Neuron (in vitro differentiated cells): ENCODE results near the gene WDR72.

Experiments used
- H2AFZ ChIP-seq: one replicate; pipeline ENCODE4 v1.6.1; 2013; ENCODE audit warnings: low read depth, mild to moderate bottlenecking, inconsistent platforms, low read length, moderate library complexity
- H3K27me3 ChIP-seq: one replicate; pipeline ENCODE4 v1.6.1; 2013; ENCODE audit warnings: low read length; ENCODE audit not compliant: insufficient read depth
- H3K36me3 ChIP-seq: one replicate; pipeline ENCODE4 v1.6.1; 2013; ENCODE audit warnings: low read length; ENCODE audit not compliant: insufficient read depth
- H3K4me1 ChIP-seq: one replicate; pipeline ENCODE4 v1.6.1; 2013; ENCODE audit warnings: low read length; ENCODE audit not compliant: insufficient read depth
- H3K4me3 ChIP-seq: 2 replicates; pipeline ENCODE4 v1.5.1; 2013; ENCODE audit warnings: mild to moderate bottlenecking, low read length, moderate library complexity
- H3K9me3 ChIP-seq: one replicate; pipeline ENCODE4 v1.6.1; 2013; ENCODE audit warnings: low read length

Gene WDR72

GRCh38 chr15:53534105-53534839 is 225.2 kb downstream of the WDR72 start:
- no peaks in the 10 kb centered on the region for H3K9me3 ChIP-seq
- H2AFZ ChIP-seq: no peak overlapping the region
- no peaks in the 10 kb centered on the region for H3K36me3 ChIP-seq
- no peaks in the 10 kb centered on the region for H3K4me1 ChIP-seq
- no peak overlapping the region for H3K4me3 ChIP-seq
- H3K27me3 ChIP-seq: no peaks in the 10 kb centered on the region

- Histone ChIP-seq H2AFZ (no peak overlapping the region), H3K4me1 (no peaks in the 10 kb centered on the region), H3K4me3 (no peak overlapping the region), H3K27me3 (no peaks in the 10 kb centered on the region), H3K9me3 (no peaks in the 10 kb centered on the region), H3K36me3 (no peaks in the 10 kb centered on the region)
Observed at GRCh38 chr15:53530761-53531160, 228.7 kb downstream of the WDR72 start.

- H3K4me1 ChIP-seq: peaks cover 6% of the 10 kb centered on the region
- H3K36me3 ChIP-seq: no peaks in the 10 kb centered on the region
- no peaks in the 10 kb centered on the region for H3K27me3 ChIP-seq
- no peak overlapping the region for H2AFZ ChIP-seq
- H3K9me3 ChIP-seq: no peaks in the 10 kb centered on the region
- no peak overlapping the region for H3K4me3 ChIP-seq
Observed at GRCh38 chr15:53527996-53528395, 231.5 kb downstream of the WDR72 start.

- peaks cover 27% of the 10 kb centered on the region for H3K4me1 ChIP-seq
- H3K4me3 ChIP-seq: no peak overlapping the region
- no peaks in the 10 kb centered on the region for H3K36me3 ChIP-seq
- no peak overlapping the region for H2AFZ ChIP-seq
- no peaks in the 10 kb centered on the region for H3K9me3 ChIP-seq
- H3K27me3 ChIP-seq: no peaks in the 10 kb centered on the region
Observed at GRCh38 chr15:53525894-53526293, 233.6 kb downstream of the WDR72 start.

- no peaks in the 10 kb centered on the region for H3K27me3 ChIP-seq
- H3K9me3 ChIP-seq: no peaks in the 10 kb centered on the region
- H3K4me1 ChIP-seq: peaks cover 36% of the 10 kb centered on the region
- H3K4me3 ChIP-seq: no peak overlapping the region
- H3K36me3 ChIP-seq: no peaks in the 10 kb centered on the region
- H2AFZ ChIP-seq: no peak overlapping the region
Observed at GRCh38 chr15:53522991-53523390, 236.5 kb downstream of the WDR72 start.

- Histone ChIP-seq H3K4me1 (peaks cover 36% of the 10 kb centered on the region), H2AFZ (no peak overlapping the region)
Observed at GRCh38 chr15:53520996-53521395, 238.5 kb downstream of the WDR72 start.

GRCh38 chr15:53513431-53513830 is 246.0 kb downstream of the WDR72 start:
- no peaks in the 10 kb centered on the region for H3K27me3 ChIP-seq
- no peak overlapping the region for H3K4me3 ChIP-seq
- no peaks in the 10 kb centered on the region for H3K36me3 ChIP-seq
- no peaks in the 10 kb centered on the region for H3K9me3 ChIP-seq
- H3K4me1 ChIP-seq: no peaks in the 10 kb centered on the region
- H2AFZ ChIP-seq: no peak overlapping the region

More at GRCh38 chr15:53520996-53521395, 238.5 kb downstream of the WDR72 start:
- no peaks in the 10 kb centered on the region for H3K9me3 ChIP-seq
- H3K27me3 ChIP-seq: no peaks in the 10 kb centered on the region
- H3K36me3 ChIP-seq: no peaks in the 10 kb centered on the region
- H3K4me3 ChIP-seq: peak overlapping the region; percentile 15

- no peak overlapping the region for H3K4me3 ChIP-seq
- no peaks in the 10 kb centered on the region for H3K9me3 ChIP-seq
Observed at GRCh38 chr15:53512029-53512428, 247.4 kb downstream of the WDR72 start.

GRCh38 chr15:53511175-53511574 is 248.3 kb downstream of the WDR72 start:
- Histone ChIP-seq H3K36me3 (no peaks in the 10 kb centered on the region), H3K4me1 (no peaks in the 10 kb centered on the region), H2AFZ (no peak overlapping the region), H3K4me3 (no peak overlapping the region), H3K27me3 (no peaks in the 10 kb centered on the region), H3K9me3 (no peaks in the 10 kb centered on the region)

More at GRCh38 chr15:53512029-53512428, 247.4 kb downstream of the WDR72 start:
- no peaks in the 10 kb centered on the region for H3K36me3 ChIP-seq
- H2AFZ ChIP-seq: no peak overlapping the region
- no peaks in the 10 kb centered on the region for H3K27me3 ChIP-seq
- H3K4me1 ChIP-seq: no peaks in the 10 kb centered on the region

GRCh38 chr15:53506370-53506769 is 253.1 kb downstream of the WDR72 start:
- Histone ChIP-seq H3K9me3 (no peaks in the 10 kb centered on the region), H3K4me3 (no peak overlapping the region), H3K4me1 (no peaks in the 10 kb centered on the region), H3K36me3 (no peaks in the 10 kb centered on the region), H2AFZ (no peak overlapping the region), H3K27me3 (no peaks in the 10 kb centered on the region)

GRCh38 chr15:53498996-53499395 is 260.5 kb downstream of the WDR72 start:
- Histone ChIP-seq H2AFZ (no peak overlapping the region), H3K27me3 (no peaks in the 10 kb centered on the region), H3K9me3 (no peaks in the 10 kb centered on the region), H3K4me1 (no peaks in the 10 kb centered on the region), H3K4me3 (no peak overlapping the region), H3K36me3 (no peaks in the 10 kb centered on the region)

- H3K4me3 ChIP-seq: no peak overlapping the region
- H3K9me3 ChIP-seq: no peaks in the 10 kb centered on the region
- H3K4me1 ChIP-seq: peaks cover 5% of the 10 kb centered on the region
- H3K36me3 ChIP-seq: no peaks in the 10 kb centered on the region
- H3K27me3 ChIP-seq: no peaks in the 10 kb centered on the region
- no peak overlapping the region for H2AFZ ChIP-seq
Observed at GRCh38 chr15:53490341-53490740, 269.1 kb downstream of the WDR72 start.

- Histone ChIP-seq H3K4me1 (peaks cover under 1% of the 10 kb centered on the region), H3K27me3 (no peaks in the 10 kb centered on the region), H3K4me3 (no peak overlapping the region), H2AFZ (no peak overlapping the region), H3K36me3 (no peaks in the 10 kb centered on the region), H3K9me3 (no peaks in the 10 kb centered on the region)
Observed at GRCh38 chr15:53482055-53482454, 277.4 kb downstream of the WDR72 start.
